Measurements from ENCODE around the gene DAB2IP.

The DAB2IP gene

GRCh38 chr9:121707477-121708424, 56.3 kb downstream of the DAB2IP start:
- DNase-seq = peak in 2 of 3 experiments; percentile 21 to 63

GRCh38 chr9:121708768-121709488, 57.5 kb downstream of the DAB2IP start:
- DNase-seq = no peak

DNA sequence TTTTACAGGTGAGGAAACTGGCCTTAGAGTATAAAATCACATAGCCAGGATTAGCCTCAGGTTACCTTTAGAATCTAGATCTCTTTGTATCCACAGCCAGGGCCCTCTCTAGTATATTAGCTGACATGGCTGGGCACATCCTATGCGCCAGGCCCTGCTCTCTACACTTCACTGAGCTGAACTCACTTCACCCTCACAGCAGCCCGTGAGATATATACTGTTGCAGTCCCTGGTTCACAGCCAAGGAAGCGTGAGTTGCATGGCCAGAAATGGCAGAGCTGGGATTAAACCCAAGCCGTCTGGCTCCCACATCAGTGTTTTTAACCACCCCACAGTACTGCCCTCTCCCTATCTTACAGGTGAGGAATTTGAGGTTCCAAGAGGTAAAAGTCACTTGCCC, 58.4 kb downstream of the DAB2IP start:
- no peak for DNase-seq

- no peak for DNase-seq
Measured at GRCh38 chr9:121711281-121711680, 59.8 kb downstream of the DAB2IP start.

DNA sequence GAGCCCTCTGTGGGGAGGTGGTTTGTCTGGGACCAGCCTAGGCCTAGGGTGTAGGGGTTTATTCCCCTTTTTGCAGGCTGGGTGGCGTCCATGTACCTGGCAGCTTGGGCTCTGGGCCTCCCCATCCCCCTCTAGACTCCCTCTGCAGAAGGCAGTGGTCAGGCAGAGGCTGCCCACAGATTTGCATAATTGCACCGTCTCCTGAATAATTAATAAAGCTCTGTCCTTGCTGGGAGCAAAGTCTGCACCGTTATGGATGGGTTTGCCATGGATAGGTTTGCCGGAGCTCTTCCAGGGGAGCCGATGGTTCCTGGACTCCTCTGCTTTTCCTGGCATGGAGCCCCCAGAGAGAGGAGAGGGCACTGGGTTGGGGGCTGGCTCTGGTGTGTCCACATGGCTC, 60.4 kb downstream of the DAB2IP start:
- no peak for DNase-seq

- no peak for DNase-seq
Measured at GRCh38 chr9:121713400-121714070, 62.1 kb downstream of the DAB2IP start.

DNA sequence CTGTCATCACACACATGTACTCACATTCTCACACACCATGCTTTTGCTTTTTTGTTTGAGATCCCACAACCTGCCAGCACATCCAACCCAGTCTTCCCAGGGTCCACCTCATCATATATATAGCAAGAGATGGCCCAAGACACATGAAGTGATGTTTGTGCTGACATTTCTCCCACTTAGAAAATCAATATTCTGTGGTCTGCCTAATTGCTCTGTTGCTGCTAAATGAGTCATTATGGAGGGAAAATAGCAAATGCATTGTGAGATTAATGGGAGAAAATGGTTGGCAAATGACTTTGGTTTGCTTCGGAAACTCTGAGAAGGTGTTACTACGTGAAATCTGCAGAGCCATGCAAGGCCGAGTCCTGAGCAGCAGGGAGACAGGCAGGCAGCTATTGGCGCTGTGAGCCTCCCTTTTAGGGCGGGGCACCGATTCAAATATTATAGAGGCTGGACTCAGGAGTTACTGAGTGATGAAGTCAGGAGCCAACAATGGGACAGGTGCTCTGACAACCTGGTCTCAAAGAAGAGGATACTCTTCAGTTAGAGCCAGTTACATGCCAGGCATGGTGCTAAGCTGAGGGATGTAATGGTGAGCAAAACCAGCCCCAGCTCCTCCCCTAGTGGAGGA, 62.8 kb downstream of the DAB2IP start:
- peak in 2 of 3 experiments; percentile 17 to 29 for DNase-seq

GRCh38 chr9:121714873-121715272, 63.4 kb downstream of the DAB2IP start:
- no peak for DNase-seq

DNA sequence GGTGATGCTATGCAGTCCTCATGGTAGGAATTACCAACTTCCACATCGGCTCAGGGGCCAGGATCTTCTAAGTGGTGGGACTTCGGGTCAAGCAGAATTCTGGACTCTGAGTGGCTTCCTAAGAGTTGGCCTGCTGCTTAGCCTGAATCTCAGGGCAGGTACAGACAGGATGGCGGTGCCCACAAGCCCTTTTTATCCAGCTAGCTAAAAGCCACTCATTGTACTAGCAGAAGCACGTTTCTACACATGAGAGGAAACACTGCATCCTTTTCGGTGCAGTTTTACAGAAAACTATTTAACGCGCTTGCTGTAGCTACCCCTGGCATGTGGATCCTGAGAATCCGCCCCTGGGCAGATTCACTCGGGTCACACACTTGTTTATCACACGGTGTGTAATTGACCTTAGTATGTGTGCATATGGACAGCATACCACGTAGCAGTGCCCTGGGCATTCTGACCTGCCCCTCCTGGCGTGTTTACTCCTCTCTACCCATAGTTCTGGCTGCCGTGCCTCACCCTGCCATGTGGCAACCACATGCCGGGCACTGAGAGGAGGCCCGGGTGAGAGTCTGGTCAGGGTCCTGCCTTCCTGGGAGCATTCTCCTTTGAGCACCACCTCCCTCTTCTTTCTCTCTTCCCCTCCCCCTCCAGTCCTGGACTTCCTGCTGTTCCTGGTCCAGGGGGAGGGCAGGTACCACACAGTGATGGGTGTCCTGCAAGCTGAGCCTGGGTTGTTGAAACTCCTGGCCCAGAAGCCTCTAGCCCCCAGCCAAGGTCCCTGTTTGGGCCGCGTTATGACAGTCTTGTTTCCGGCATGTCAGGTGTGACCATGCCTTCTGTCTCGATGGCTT, 65.9 kb downstream of the DAB2IP start:
- no peak for DNase-seq

- DNase-seq = no peak
Measured at GRCh38 chr9:121718084-121718483, 66.7 kb downstream of the DAB2IP start.

DNA sequence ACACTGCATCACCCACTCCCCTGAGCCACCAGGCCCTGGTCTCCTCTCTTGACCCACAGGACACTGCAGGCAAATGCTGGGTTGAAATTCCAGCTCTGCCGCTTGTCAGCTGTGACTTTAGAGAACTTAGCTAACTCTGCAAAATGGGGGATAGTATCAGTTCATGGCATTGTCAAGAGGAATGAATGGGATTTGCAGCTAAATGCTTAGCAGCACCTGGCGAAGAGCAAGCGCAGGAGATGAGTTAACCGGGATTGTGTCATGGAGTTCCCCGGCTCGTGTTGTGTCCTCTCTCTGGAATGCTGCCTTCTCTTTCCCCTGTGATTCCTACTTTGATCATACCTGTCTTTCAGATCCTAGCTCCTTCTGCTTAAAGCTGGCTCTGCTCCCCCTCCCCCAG, 67.1 kb downstream of the DAB2IP start:
- no peak for DNase-seq

DNA sequence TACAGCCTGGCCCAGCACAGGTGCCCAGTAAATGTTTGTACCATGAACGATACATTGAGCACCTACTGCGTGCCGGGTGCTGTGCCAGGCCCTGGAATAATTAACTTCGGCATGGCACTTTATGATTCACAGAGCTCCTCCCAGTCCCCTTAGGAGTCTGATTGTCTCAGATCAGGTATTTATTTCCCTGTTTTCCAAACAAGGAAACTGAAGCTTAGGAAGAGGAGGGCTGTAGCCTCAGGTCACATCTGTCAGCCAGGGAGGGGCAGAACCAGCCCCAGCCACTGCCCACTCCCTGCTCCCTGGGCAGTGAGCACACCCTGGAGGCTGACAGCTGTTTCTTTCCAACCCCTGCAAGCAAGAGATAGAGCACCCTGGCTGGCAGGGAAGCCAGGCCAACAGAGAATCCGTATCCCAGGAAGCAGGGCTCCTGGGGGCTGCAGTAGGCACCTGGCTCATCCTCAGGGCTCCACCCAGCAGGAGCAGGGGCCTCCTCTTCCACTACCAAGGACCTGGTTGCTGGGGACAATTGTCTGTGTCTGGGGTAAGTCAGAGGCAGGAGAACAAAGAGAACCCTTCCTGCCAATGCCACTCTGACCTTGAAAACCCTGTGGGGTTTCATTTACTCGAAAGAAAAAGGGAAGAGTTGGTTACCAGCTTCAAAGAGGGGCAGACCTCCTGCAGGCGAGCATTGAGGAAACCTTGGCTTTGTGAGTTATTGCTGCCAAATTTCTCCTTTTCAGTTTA, 69.0 kb downstream of the DAB2IP start:
- peak in 2 of 3 experiments; percentile 37 to 57 for DNase-seq

- DNase-seq = peak in 1 of 3 experiments; percentile 42
Measured at GRCh38 chr9:121721058-121721350, 69.6 kb downstream of the DAB2IP start.

DNA sequence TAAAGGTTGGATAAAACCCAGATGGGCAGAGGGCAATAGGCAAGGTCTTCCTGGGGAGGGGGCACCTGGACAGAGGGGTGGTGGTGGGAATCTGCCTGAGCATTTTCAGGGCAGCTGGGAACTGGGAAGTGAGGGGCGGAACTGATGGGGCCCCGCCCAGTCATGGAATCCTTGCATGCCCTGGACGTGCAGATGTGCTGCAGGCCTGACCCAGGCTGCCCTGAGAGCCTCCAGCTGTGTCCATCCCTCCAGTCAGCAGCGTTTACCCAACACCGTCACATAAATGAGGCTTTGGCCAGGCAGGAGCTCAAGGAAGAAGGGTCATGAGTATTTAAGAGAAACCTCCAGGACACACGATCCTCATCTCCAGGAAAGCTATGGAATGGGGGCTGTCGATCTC, 70.3 kb downstream of the DAB2IP start:
- no peak for DNase-seq

DNA sequence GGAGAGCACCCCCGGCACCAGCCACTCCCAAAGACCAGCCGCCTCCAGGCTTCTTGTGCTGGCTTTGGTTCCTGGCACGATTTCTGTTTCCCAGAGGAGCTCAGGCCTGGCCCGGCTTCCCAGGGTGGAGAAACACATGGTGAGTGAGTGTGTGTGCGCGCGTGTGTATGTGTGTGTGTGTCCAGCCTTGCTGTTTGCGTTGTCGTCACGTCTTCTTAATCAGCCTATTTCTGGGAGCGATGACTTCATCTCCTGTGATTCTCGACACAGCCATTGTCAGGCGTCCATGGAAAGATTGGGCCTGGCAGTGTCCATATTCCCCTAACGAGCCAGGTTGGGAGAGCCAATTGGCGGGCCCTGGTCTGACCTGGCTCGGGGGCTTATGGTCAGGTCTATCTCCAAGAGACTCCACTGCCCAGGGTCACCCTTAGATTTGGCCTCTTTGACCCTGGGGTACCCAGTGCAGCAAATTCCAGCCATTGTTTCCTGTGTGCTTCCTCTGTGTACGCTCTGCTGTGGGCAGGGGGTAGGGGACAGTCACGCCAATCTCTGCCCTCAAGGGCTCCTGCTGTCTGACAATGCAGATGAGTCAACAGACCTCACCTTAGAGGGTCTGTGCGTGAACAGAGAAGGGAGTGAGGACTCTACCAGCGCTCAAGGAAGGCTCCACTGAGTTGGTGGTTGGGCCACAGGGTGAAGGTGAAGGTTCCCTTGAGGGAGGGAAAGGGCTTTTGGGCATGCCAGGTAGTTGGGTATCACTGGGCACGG, 73.8 kb downstream of the DAB2IP start:
- peak in 1 of 3 experiments; percentile 21 for DNase-seq

GRCh38 chr9:121727295-121728020, 76.0 kb downstream of the DAB2IP start:
- DNase-seq = no peak

- no peak for DNase-seq
Measured at GRCh38 chr9:121728916-121729315, 77.5 kb downstream of the DAB2IP start.

- no peak for DNase-seq
Measured at GRCh38 chr9:121729769-121730562, 78.5 kb downstream of the DAB2IP start.

GRCh38 chr9:121731090-121731489, 79.7 kb downstream of the DAB2IP start:
- DNase-seq = no peak
